AG09319 (cell line): ENCODE results near the gene FDXR.
A peak's percentile ranks its signal among the peaks of the same experiment; 100 is the strongest.

Experiments
- DNase-seq: peaks from one replicate; pipeline ENCODE4 v3.0.0-alpha.2; 2010; ENCODE audit warnings: low read depth; ENCODE audit errors: extremely low read depth
- CTCF ChIP-seq: IDR thresholded peaks from 2 replicates; pipeline ENCODE4 v1.5.1; 2011; ENCODE audit warnings: low read depth, mild to moderate bottlenecking, inconsistent platforms, low read length, moderate library complexity

The FDXR gene

GRCh38 chr17:74843352-74843627 lies 29.5 kb downstream of the FDXR start:
- no peak for TF ChIP-seq CTCF
- DNase-seq: no peak

- no peak for DNase-seq
Measured at GRCh38 chr17:74842599-74843351, 30.0 kb downstream of the FDXR start.

GRCh38 chr17:74842146-74842598 lies 30.6 kb downstream of the FDXR start:
- DNase-seq: no peak
- no peak for TF ChIP-seq CTCF

More at GRCh38 chr17:74842599-74843351, 30.0 kb downstream of the FDXR start:
- TF ChIP-seq CTCF: peak; percentile 39

GRCh38 chr17:74840989-74841666 lies 31.7 kb downstream of the FDXR start:
- DNase-seq: no peak
- TF ChIP-seq CTCF: no peak

GRCh38 chr17:74839990-74840852 lies 32.6 kb downstream of the FDXR start:
- TF ChIP-seq CTCF: no peak
- DNase-seq: no peak

GRCh38 chr17:74838274-74838673 lies 34.5 kb downstream of the FDXR start:
- TF ChIP-seq CTCF: no peak
- DNase-seq: no peak
